HL-60/S4 (cell line): ENCODE data around the gene FRAS1.
"Not testable (repeated sequence)": the region's sequence is repeated elsewhere in the genome, so short reads cannot be mapped to it uniquely, and the experiment has no call there.

Source experiments
- in situ Hi-C: fragments of 300-500 bp; cut with MboI; formaldehyde crosslinking; loops from 2 replicates; pipeline ENCODE4 v1.14.3; 2022; ENCODE audit warnings: low sequenced_read_pairs

The FRAS1 gene, protein sequence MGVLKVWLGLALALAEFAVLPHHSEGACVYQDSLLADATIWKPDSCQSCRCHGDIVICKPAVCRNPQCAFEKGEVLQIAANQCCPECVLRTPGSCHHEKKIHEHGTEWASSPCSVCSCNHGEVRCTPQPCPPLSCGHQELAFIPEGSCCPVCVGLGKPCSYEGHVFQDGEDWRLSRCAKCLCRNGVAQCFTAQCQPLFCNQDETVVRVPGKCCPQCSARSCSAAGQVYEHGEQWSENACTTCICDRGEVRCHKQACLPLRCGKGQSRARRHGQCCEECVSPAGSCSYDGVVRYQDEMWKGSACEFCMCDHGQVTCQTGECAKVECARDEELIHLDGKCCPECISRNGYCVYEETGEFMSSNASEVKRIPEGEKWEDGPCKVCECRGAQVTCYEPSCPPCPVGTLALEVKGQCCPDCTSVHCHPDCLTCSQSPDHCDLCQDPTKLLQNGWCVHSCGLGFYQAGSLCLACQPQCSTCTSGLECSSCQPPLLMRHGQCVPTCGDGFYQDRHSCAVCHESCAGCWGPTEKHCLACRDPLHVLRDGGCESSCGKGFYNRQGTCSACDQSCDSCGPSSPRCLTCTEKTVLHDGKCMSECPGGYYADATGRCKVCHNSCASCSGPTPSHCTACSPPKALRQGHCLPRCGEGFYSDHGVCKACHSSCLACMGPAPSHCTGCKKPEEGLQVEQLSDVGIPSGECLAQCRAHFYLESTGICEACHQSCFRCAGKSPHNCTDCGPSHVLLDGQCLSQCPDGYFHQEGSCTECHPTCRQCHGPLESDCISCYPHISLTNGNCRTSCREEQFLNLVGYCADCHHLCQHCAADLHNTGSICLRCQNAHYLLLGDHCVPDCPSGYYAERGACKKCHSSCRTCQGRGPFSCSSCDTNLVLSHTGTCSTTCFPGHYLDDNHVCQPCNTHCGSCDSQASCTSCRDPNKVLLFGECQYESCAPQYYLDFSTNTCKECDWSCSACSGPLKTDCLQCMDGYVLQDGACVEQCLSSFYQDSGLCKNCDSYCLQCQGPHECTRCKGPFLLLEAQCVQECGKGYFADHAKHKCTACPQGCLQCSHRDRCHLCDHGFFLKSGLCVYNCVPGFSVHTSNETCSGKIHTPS (N-terminal part only)

DNA sequence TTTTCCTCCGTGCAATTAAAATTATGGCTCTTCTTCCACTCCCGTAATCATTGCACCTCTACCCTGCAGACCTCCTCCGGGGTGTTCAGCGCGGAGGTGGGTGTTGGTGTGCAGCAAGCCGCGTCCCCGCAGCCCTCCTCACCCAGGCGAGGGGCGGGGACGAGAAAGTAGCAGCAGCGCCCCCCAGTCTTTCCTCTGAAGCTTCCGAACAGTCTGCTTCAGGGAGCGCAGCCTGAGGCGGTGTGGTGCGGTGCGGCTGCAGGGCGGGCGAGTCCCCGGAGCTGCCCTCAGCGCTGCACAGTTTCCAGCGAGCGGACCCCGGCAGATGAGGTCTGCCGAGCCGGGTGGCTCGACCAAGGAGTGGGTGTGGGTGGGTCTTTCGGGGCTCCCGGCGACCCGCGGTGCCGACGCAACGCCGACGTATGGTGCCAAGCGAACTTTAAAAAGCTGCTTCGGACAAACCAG, at the start of gene FRAS1:
Gene FRAS1, plus strand, starts transcription at position 189 of the 465 bp plus-strand sequence. CDS start 687 bp downstream, outside the sequence.
- in situ Hi-C loops: no loop called here

DNA sequence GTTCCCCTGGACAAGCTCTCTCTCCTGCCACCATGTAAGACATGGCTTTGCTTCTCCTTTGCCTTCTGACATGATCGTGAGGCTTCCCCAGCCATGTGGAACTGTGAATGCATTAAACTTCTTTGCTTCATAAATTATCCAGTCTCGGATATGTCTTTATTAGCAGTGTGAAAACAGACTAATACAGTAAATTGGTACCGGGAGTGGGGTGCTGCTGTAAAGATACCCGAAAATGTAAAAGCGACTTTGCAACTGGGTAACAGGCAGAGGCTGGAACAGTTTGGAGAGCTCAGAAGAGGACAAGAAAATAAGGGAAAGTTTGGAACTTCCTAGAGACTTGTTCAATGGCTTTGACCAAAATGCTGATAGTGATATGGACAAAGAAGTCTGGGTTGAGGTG, 46.1 kb upstream of the FRAS1 start:
- in situ Hi-C loops: not testable (repeated sequence)

DNA sequence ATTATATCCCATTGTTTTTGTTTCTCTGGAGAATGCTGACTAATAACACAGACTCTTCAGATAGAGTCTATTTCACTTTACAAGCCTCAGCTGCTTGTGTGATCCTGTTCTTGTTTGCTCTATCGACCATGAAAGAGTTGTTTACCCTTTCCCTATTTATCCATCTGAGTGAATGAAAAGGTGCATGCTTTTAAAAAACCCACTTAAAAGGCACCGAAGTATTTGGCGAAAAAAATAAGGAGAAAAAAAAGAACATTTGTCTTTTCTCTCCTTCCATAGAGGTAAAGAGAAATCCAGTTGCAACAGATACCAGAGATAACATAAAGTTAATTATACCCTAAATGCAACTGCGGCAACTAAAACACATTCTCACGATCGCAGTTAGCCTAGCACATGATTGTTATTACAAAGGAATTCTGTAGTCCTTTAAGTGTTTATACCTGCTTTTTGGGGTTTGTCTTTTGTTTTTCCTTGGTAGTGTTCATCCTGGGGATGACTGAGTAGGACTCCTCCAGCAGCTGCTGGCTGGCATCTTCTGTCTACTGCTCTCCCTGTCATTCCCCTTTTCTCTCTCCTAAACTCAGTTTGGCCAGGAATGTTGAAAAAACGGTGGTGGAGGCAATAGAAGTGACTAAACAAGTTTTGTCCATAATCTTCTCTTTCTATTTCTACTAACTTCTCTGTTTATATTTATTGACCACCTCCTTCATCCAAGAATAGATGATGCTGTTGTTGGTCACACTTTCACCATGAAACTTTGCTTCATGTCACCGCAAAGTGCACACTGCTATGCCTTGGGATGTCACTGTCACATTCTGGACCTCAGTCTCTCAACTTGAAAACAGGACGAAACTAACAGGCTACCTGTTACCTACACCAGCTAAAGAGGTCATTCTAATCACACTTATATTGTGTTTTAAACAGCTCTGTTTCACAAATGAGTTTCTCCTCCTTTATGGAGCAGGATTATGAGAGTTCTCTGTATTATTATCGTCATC, 41.9 kb upstream of the FRAS1 start:
- in situ Hi-C loops: no loop called here

DNA sequence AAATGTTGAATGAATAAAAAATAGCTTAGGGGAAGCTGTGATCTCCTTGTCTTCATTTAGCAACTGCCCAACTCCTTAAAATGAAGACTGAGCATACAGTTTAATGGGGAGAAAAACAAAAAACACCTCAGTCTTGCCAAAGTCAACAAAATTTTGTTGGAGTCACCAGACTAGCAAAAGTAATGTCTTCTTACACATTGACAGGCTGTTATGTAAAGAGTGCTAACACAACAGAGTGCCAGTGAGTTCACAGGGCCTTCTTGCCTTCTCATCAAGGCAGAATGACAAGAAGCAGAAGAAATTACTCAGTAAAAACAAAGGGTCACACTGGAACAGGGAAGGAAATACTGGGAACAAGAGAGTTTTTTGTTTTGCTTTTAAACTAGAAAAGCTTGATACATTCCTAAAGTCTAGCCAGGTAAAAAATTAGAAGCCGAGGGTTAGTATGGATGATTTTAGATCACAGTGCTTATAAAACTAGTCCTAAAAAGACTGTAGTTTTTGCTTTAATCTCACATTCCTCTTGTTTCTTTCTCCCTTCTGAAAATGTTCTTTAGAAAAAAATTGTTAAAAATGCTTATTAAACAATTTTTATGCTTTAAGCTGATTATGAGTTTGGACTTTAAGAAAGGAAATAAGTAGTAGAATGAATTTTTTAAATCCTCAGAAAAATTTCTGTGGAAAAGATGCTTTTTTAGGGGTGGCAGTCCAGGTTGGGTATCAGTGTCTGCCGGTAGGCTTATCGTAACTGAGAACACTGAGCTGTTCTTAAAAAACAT, 38.7 kb upstream of the FRAS1 start:
- in situ Hi-C loops: no loop called here

DNA sequence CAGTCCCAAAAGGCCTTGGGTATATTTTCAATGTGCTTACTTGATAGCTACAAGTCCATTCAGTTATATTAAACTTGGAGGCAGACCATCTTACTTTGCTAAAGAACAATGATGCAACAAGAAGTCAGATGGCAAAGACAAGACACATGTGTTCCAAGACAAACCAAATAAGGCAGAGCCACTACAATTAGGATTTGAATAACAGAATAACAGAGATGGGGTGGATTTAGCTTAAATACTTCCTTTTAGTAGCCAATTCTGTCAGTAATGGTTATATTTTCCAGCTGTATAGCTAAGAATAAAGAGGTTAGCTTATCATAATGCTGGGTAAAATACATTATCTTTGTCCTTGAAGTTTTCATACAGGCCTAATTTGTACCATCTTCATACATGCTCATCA, 37.7 kb upstream of the FRAS1 start:
- in situ Hi-C loops: no loop called here

DNA sequence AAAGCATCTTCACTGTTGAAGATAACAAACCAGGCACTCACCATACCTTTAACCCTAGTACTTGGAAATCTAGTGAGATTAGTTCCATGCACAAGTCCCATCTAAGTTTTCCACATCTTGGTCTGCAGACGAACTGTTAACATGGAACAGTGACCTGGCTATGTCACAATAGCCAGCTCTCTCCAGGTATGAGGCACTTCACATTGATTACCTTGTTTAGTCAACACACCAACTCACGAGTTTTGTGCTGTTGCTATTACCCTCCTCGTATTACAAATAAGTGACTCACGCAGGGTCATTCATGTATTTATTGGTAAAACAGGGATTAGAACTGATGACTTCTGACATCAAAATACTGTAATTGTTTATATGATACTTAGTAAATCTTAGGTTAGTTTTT, 36.4 kb upstream of the FRAS1 start:
- in situ Hi-C loops: no loop called here

DNA sequence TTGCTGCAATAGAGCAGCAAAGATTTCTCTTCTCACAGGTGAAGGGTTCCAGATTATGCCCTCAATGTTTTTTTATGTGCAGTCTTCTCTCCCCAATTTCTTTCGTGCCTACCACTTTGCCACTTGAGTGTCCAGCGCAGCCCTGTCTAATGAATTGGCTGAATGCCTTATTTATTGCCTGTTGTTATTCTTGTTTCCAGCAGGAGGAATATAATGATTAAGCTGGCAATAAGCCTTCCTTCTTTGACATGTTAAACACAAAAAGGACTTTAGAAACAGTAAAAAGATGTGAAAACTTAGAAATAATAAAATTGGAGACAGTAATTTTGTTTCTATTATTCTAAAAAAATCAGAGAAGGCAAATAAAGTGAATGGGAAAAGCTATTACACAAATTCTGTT, 34.6 kb upstream of the FRAS1 start:
- in situ Hi-C loops: no loop called here

DNA sequence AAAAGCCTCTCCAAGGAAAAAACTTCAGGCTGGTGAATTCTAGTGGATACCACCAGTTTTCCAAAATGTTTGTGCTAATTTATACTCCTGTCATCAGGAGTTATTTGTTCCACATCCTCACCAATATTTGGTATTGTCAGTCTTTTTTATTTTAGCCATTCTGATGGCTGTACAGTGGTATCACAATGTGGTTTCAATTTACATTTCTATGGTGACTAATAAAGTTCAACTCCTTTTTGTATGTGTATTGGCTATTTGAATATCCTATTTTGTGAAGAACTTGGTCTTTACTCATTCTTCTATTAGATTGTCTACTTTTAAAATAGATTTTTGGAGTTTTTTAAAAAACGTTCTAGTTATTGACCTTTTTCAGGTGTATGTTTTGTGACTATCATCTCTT, 33.0 kb upstream of the FRAS1 start:
- in situ Hi-C loops: no loop called here

DNA sequence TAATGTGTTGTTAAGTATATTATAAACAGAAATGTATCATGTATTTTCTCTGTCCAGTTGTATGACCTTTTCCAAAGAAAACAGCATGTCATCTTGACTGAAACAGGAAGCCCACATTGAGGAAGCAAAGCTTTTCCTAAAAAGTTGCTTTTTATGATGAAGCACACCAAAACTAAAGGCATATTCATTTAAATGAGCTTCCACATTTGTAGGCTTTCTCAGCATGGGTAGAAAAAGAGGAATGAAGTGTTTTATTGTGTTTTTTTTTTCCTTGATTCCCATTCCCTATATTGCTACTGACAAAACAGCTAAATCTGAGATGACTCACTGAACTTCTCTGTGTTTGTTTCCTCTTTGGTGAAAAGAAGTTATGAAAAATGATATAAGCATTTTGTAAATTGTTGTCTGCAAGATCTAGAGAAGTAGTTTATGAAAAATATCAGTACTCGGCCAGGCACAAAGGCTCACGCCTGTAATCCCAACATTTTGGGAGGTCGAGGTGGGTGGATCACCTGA, 32.5 kb upstream of the FRAS1 start:
- in situ Hi-C loops: no loop called here

DNA sequence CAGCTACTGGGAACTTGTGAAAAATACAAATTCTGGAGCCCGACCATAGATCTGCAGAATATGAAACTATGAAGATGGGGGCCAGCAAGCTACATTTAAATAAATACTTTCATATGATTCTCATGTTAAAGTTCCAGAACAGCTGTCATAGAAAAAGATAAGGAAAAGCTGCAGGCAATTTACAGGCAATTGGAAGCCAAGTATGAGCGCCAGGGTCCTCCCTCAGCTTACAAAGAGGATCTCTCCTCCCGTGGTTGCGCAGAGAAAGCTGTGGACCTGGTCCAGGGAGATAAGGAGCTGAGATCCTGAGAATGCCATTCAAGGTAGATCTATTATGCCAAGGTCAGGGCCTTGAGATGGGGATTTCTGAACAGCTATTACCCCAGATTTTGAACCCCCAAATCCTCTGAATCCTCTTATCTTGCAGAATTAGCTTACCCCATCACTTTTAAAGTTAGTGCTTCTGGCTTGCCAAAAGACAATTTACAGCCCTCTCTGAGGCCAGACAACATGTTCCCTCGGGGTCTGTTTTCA, 25.6 kb upstream of the FRAS1 start:
- in situ Hi-C loops: no loop called here

DNA sequence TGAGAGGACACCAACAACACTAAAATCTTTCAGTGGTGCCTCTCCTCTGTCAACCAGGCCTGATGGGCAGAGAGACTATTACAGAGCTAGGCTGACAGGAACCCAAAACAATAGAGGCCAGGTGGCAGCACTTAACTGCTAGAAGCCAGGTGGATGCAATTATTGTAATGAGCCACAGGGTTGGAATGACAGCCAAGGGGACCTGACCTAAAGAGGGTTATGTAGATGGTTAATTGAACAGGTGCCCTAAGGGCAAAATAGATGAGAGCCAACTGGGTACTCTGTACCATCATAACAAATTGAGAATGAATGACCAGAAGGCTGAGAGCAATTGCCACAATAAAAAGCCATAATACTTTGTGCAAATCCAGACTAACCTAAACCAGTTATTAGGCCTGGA, 24.7 kb upstream of the FRAS1 start:
- in situ Hi-C loops: no loop called here

DNA sequence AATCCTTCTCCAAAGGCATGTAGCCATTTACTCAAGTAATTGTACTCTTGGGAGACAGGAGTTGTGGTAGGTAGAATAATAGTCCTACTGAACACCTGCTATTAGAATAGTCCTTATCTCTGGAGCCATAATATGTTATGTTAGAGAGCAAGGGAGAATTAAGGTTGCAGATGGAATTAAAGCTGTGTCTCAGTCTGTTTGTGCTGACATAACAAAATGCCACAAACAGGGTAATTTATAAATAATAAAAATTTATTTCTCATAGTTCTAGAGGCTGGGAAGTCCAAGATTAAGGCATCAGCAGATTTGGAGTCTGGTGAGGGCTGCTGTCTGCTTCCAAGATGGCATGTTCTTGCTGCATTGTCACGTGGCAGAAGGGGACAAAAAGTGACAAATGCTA, 24.2 kb upstream of the FRAS1 start:
- in situ Hi-C loops: no loop called here

DNA sequence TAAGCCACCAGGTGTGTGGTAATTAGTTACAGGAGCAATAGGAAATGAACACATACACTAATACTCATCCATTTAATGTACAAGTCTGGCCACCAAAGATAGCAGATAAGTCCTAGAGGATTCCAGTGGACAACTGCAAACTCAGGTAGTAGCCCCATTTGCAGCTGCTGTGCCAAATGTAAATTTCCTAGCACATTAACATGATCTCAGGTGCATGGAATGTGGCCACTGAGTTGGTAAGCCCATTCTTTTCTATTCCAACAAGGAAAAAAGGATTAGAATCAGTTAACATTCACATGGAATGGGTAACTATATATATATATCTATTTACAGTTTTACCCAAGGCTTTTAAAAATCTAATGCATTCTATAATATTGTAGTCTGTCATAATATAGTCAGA, 23.3 kb upstream of the FRAS1 start:
- in situ Hi-C loops: no loop called here

DNA sequence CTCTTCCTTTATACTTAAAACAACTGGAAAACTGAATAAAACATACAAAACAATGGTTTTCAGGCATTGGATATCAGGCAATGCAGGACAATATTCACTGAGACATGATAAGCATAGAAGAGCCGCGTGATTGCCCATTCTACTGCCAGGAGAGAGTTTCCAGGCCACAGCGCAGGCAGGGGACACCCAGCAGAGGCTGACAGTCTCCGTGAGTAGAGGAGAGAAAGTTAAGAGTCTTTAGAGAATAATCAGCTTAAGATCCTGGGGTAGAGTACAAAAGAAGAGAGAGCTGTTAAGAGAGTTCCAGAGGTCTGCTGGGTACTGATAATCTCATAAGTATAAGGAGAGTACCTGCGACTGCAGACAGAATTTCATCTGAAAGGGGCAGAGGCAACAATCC, 18.4 kb upstream of the FRAS1 start:
- in situ Hi-C loops: no loop called here

DNA sequence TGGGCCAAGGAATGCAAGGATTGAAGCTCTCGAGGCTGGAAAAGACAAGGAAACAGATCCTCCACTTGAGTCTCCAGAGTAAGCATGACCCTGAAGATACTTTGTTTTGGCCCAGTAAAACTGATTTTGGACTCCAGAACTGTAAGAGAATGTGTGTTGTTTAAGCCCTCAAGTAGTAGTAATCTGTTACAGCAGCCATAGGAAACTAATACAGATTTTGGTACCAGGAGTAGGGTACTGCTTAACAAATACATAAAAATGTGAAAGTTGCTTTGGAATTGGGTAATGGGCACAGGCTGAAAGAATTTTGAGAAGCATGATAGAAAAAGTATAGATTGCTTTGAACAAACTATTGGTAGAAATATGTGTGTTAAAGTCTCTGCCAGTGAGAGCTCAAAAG, 17.4 kb upstream of the FRAS1 start:
- in situ Hi-C loops: no loop called here

DNA sequence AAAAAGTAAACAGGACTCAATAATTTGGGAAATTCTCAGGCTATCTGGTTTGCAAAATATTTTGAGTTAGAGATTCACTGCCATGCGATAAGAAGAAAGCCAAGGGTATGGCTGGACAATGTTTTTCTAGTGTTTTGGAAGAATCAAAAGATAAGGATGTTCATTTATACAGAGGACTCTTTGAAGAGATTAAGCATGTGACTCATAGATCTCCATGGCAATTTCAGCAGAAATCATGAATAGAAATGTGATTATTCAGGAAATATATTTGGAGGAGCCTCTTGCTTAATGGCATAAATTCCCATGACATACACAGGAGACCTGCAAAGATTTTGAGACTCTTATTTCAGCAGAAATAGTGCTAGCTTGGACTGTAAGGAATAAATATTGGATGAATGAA, 16.7 kb upstream of the FRAS1 start:
- in situ Hi-C loops: no loop called here

DNA sequence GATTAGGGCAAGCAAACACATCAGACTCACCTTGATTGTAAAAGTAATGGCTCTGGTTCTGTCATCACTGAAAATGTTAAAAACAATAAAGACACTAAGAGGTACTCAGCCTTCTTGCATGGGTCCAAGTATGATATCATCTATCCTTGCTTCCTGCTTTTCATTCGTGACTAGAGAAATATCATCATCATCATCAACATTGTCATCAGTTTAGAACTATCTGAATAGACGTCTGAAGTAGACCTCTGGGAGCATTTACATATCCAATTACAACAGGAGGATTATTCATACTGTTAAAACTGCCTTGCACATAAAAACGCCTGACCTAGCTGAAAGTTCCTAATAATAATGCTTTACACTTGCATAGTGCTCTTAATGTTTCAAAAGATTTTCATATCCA, 9.8 kb upstream of the FRAS1 start:
- in situ Hi-C loops: no loop called here

DNA sequence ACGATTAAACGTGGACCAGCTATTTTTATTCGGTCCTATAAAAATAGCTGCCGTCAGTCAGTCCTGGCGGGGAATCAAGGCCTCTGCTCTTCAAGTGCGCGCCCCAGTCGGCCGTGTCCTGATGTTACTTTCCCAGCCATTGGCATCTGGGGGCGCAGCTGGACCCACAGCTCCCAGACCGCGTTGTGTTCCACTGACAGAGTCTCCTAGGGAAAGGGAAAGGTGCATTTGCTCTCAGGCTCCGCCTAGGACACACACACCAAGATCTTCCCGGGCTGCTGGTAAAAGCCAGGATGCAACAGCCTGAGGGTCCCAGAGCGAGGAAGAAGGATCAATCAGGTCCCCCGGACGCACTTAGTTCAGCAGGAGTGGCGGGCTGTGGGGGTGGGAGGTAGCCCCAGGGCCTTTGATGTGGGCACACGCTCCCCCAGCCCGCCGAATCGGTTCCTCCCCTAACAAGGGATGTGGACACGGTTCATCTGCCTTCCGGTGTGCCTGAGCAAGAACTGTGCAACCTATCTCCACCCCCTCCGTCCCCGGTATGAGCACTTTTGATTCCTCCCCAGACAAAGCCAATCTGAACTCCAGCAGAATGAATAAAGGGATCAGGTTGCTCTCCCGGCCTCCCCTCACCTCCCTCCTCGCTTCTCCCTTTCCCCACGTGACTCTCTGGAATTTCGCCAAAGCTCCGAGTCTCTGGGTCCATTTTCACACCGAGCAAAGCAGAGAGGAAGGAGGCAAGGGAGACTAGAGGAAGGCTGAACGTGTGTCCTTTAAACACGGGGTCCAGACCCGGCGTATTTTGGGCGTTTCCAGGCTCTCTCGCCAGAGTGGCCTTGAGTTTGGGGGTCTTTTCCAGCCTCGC, 626 bp upstream of the FRAS1 start:
- in situ Hi-C loops: no loop called here
